Measurements from ENCODE around the gene FOXN3. TPM values are rescaled to one million over a fixed set of nuclear protein-coding genes. Genes with fewer than 3 reads are reported as not detected.

The FOXN3 gene
- total and polyA plus RNA-seq, 10 of the 15 experiments (the other 5 are each of a cell fraction or from before 2014, with no cell fraction given): 4.5 to 68.9 (median 29.7) TPM

DNA sequence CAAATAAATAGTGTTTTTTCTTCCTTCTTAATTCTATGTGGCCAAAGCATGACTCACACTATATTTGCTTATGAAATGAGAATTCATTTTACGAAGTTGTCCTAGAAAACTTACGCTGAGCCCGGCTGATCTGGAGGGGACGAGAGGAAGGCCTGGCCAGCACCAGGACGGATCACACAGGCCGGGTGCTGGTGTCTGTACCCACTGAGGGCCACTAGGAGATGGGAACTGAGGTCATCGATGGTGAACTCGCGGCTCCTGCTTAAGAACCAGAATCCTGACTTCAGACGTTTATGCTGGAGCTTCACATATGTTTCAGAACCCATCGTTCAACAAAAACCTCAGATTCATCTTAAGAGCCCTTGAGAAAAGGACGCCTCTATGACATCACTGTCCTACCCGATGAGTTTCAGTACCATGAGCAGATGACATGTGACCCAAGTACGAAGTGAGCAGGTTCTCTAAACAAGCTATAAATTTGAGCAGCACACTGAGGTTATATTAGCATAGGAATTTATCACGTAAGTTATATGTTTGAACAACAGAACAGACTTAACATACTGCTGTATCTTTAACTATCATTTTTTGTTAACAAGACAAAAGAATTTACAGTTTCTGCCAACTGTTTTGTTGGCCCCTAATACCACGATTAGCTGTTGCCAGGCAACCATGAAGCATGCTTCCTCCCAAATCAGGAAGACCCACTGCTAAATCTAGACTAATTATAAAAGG, 111.9 kb downstream of the FOXN3 start (continued):
- TF ChIP-seq, protein P1, sequence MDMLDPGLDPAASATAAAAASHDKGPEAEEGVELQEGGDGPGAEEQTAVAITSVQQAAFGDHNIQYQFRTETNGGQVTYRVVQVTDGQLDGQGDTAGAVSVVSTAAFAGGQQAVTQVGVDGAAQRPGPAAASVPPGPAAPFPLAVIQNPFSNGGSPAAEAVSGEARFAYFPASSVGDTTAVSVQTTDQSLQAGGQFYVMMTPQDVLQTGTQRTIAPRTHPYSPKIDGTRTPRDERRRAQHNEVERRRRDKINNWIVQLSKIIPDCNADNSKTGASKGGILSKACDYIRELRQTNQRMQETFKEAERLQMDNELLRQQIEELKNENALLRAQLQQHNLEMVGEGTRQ (IDR thresholded peaks at IDR 0.05; ENCODE audit: borderline replicate concordance, low read depth, low read length): peak; percentile 49; the same call in 1 of the 2 replicates
- no peak for TF ChIP-seq NR2F1 (conservative IDR thresholded peaks at IDR 0.05)
- TF ChIP-seq POU2F2 (IDR thresholded peaks at IDR 0.05; ENCODE audit: borderline replicate concordance, low read depth, low read length): no peak
- TF ChIP-seq FOS (IDR thresholded peaks at IDR 0.05; ENCODE audit: borderline replicate concordance, extremely low read depth, insufficient read length): no peak
- TF ChIP-seq, protein P2, sequence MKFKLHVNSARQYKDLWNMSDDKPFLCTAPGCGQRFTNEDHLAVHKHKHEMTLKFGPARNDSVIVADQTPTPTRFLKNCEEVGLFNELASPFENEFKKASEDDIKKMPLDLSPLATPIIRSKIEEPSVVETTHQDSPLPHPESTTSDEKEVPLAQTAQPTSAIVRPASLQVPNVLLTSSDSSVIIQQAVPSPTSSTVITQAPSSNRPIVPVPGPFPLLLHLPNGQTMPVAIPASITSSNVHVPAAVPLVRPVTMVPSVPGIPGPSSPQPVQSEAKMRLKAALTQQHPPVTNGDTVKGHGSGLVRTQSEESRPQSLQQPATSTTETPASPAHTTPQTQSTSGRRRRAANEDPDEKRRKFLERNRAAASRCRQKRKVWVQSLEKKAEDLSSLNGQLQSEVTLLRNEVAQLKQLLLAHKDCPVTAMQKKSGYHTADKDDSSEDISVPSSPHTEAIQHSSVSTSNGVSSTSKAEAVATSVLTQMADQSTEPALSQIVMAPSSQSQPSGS (IDR thresholded peaks at IDR 0.05; ENCODE audit: low read length): peak; percentile 86
- no peak for TF ChIP-seq SUZ12 (IDR thresholded peaks at IDR 0.05; ENCODE audit: unreplicated experiment)
- peak; percentile 22; the same call in 1 of the 2 replicates for TF ChIP-seq EED (IDR thresholded peaks at IDR 0.05; ENCODE audit: low read depth)
- no peak for TF ChIP-seq E2F8 (IDR thresholded peaks at IDR 0.05; ENCODE audit: low read depth, partially characterized antibody)
- TF ChIP-seq BRCA1 (IDR thresholded peaks at IDR 0.05; ENCODE audit: low read depth, low read length): no peak
- TF ChIP-seq, protein P3, sequence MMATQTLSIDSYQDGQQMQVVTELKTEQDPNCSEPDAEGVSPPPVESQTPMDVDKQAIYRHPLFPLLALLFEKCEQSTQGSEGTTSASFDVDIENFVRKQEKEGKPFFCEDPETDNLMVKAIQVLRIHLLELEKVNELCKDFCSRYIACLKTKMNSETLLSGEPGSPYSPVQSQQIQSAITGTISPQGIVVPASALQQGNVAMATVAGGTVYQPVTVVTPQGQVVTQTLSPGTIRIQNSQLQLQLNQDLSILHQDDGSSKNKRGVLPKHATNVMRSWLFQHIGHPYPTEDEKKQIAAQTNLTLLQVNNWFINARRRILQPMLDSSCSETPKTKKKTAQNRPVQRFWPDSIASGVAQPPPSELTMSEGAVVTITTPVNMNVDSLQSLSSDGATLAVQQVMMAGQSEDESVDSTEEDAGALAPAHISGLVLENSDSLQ (IDR thresholded peaks at IDR 0.05): no peak
- TF ChIP-seq IKZF1 (conservative IDR thresholded peaks at IDR 0.05): peak; percentile 24; the same call in 1 of the 2 replicates
- TF ChIP-seq, protein P4, sequence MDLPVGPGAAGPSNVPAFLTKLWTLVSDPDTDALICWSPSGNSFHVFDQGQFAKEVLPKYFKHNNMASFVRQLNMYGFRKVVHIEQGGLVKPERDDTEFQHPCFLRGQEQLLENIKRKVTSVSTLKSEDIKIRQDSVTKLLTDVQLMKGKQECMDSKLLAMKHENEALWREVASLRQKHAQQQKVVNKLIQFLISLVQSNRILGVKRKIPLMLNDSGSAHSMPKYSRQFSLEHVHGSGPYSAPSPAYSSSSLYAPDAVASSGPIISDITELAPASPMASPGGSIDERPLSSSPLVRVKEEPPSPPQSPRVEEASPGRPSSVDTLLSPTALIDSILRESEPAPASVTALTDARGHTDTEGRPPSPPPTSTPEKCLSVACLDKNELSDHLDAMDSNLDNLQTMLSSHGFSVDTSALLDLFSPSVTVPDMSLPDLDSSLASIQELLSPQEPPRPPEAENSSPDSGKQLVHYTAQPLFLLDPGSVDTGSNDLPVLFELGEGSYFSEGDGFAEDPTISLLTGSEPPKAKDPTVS (IDR thresholded peaks at IDR 0.05; ENCODE audit: low read depth, low read length): no peak
- 0 out of 2 replicates have a peak, but pooled peaks have one; percentile 51 for TF ChIP-seq MXI1 (IDR thresholded peaks at IDR 0.05; ENCODE audit: low read depth, low read length)
- peak in 1 of 2 experiments; percentile 13; a peak in 2 of 4 replicates for TF ChIP-seq EP300 (IDR thresholded peaks at IDR 0.05; ENCODE audit: borderline replicate concordance in 1 of 2, control insufficient read depth in 1 of 2, low read depth in 2 of 2, low read length in 2 of 2)
